D721Med (cell line): Measurements from ENCODE around the gene AASDH.
A peak's percentile ranks its signal among the peaks of the same experiment; 100 is the strongest.

ENCODE experiments used
- DNase-seq: peaks from one replicate; pipeline ENCODE4 v3.0.0; 2011; ENCODE audit warnings: low spot score; ENCODE audit not compliant: insufficient read length
- FAIRE-seq: peaks from 2 replicates; lab custom pipeline; 2011; peaks lifted over from hg19 to GRCh38; lab: Jason Lieb, UNC
- CTCF ChIP-seq: IDR thresholded peaks from 2 replicates; pipeline ENCODE4 v1.5.1; 2012; ENCODE audit warnings: mild to moderate bottlenecking, control low read depth; ENCODE audit not compliant: insufficient read depth; ENCODE audit errors: missing control alignments

The AASDH gene

GRCh38 chr4:56389558-56389957, 2.3 kb upstream of the AASDH start:
- TF ChIP-seq CTCF = no peak
- DNase-seq (no peak), FAIRE-seq (no peak)

- FAIRE-seq = peak; percentile 41
- DNase-seq = no peak
These were observed 1.0 kb upstream of the AASDH start for GRCh38 chr4:56388306-56388705.

GRCh38 chr4:56386091-56386490, 1.2 kb downstream of the AASDH start:
- DNase-seq (no peak), FAIRE-seq (no peak)
- no peak for TF ChIP-seq CTCF

More at GRCh38 chr4:56388306-56388705, 1.0 kb upstream of the AASDH start:
- TF ChIP-seq CTCF = no peak

GRCh38 chr4:56375458-56375857, 11.8 kb downstream of the AASDH start:
- no peak for FAIRE-seq

GRCh38 chr4:56374956-56375355, 12.3 kb downstream of the AASDH start:
- TF ChIP-seq CTCF = no peak
- no peak for DNase-seq
- FAIRE-seq = no peak

More at GRCh38 chr4:56375458-56375857, 11.8 kb downstream of the AASDH start:
- DNase-seq = no peak
- TF ChIP-seq CTCF = no peak

- FAIRE-seq (no peak), DNase-seq (no peak)
- TF ChIP-seq CTCF = no peak
These were observed 14.5 kb downstream of the AASDH start for GRCh38 chr4:56372774-56373173.

- no peak for TF ChIP-seq CTCF
- DNase-seq = peak; percentile 31
- peak; percentile 95 for FAIRE-seq
These were observed 15.7 kb downstream of the AASDH start for GRCh38 chr4:56371426-56372220.
